ENCODE measurements around the gene PLPP2. TPM values are rescaled to one million over a fixed set of nuclear protein-coding genes. Genes with fewer than 3 reads are reported as not detected.

PLPP2 gene
- total RNA-seq, 1 experiment from 2014 or later = 67.0 TPM

GRCh38 chr19:334296-335071 lies 43.3 kb upstream of the PLPP2 start:
- in situ Hi-C loops (cut with HindIII; ENCODE audit: low pct_unique_long_range_greater_than_20kb, low sequenced_read_pairs) (no loop called here), intact Hi-C loops (cut with micrococcal nuclease; ENCODE audit: unreplicated experiment) (no loop called here)
- no peak for TF ChIP-seq CTCF (IDR thresholded peaks at IDR 0.05)
- TF ChIP-seq REST (IDR thresholded peaks at IDR 0.05; ENCODE audit: insufficient read depth in 1 of 2, low read depth in 2 of 2, low read length in 1 of 2) = no peak
- TF ChIP-seq SIN3A (IDR thresholded peaks at IDR 0.05; ENCODE audit: borderline replicate concordance, insufficient read depth, low read depth, low read length) = no peak
- TF ChIP-seq TCF7L2 (IDR thresholded peaks at IDR 0.05; ENCODE audit: low read depth, low read length) = no peak
- TF ChIP-seq POLR2AphosphoS5 (IDR thresholded peaks at IDR 0.05; ENCODE audit: low read depth, low read length) = no peak
- Histone ChIP-seq H3K9me3 (ENCODE audit: control insufficient read depth, insufficient read depth, low read depth, low read length) (no peaks in the 10 kb centered on the region; the same call in 1 of the 2 replicates), H3K36me3 (ENCODE audit: control insufficient read depth, insufficient read depth, low read length) (no peaks in the 10 kb centered on the region), H3K4me3 (ENCODE audit: low read depth in 2 of 2, low read length in 2 of 2) (no peak overlapping the region), H3K27me3 (ENCODE audit: control insufficient read depth, insufficient read depth, low read length) (no peaks in the 10 kb centered on the region), H3K27ac (ENCODE audit: low read length) (no peak overlapping the region), H3K4me1 (ENCODE audit: control insufficient read depth, insufficient read depth, low read length) (no peaks in the 10 kb centered on the region)
- no TSS peak for BruUV-seq (replicated peaks)
- ATAC-seq (no peak), DNase-seq (ENCODE audit: low read depth, low spot score) (no peak)
- POLR2A ChIA-PET = no interaction called here
- CTCF ChIA-PET = no interaction called here

- Histone ChIP-seq H3K4me3 (ENCODE audit: low read depth in 2 of 2, low read length in 2 of 2) (no peak overlapping the region), H3K4me1 (ENCODE audit: control insufficient read depth, insufficient read depth, low read length) (no peaks in the 10 kb centered on the region), H3K9me3 (ENCODE audit: control insufficient read depth, insufficient read depth, low read depth, low read length) (no peaks in the 10 kb centered on the region; the same call in 1 of the 2 replicates), H3K27me3 (ENCODE audit: control insufficient read depth, insufficient read depth, low read length) (no peaks in the 10 kb centered on the region), H3K27ac (ENCODE audit: low read length) (no peak overlapping the region), H3K36me3 (ENCODE audit: control insufficient read depth, insufficient read depth, low read length) (no peaks in the 10 kb centered on the region)
- ATAC-seq (no peak), DNase-seq (ENCODE audit: low read depth, low spot score) (no peak)
- in situ Hi-C loops (cut with HindIII; ENCODE audit: low pct_unique_long_range_greater_than_20kb, low sequenced_read_pairs) = no loop called here
- intact Hi-C loops (cut with micrococcal nuclease; ENCODE audit: unreplicated experiment) = no loop called here
- ChIA-PET CTCF (no interaction called here), POLR2A (no interaction called here)
- TF ChIP-seq POLR2AphosphoS5 (IDR thresholded peaks at IDR 0.05; ENCODE audit: low read depth, low read length) (no peak), REST (IDR thresholded peaks at IDR 0.05; ENCODE audit: insufficient read depth in 1 of 2, low read depth in 2 of 2, low read length in 1 of 2) (no peak), CTCF (IDR thresholded peaks at IDR 0.05) (no peak), TCF7L2 (IDR thresholded peaks at IDR 0.05; ENCODE audit: low read depth, low read length) (no peak), SIN3A (IDR thresholded peaks at IDR 0.05; ENCODE audit: borderline replicate concordance, insufficient read depth, low read depth, low read length) (no peak)
- BruUV-seq (replicated peaks) = TSS peak; percentile 64
These were observed 39.3 kb upstream of the PLPP2 start for GRCh38 chr19:330503-330902.
